Spleen (tissue), 7 donors: ENCODE results near the gene MKLN1.

Source experiments
- POLR2A ChIP-seq, 3 donors: fragments of 450-650 bp; IDR thresholded peaks; one replicate each; pipeline ENCODE4 v1.5.1; 2017; ENCODE audit warnings: antibody characterized with exemption in 3 of 3, mild to moderate bottlenecking in 1 of 3
- POLR2AphosphoS5 ChIP-seq, 3 donors: sonication (generic); formaldehyde crosslinking; IDR thresholded peaks; one replicate each; pipeline ENCODE4 v1.5.1; 2017; ENCODE audit warnings: antibody characterized with exemption in 3 of 3
- TF ChIP-seq, protein P1 (sequence below), 11 experiments: fragments of 200-600 bp in 7 of 11; fragments of 450-650 bp in 4 of 11; sonication (generic) in 4 of 11; IDR thresholded peaks in 8 of 11; conservative IDR thresholded peaks in 3 of 11; 1 replicate in 7 of 11; 2 replicates in 4 of 11; pipeline versions ENCODE4 v1.4.0 to v1.8.0; 2016 to 2021; ENCODE audit warnings: antibody characterized with exemption in 11 of 11, inconsistent platforms in 4 of 11, mild to moderate bottlenecking in 1 of 11
- donor health status: DM: no; HTN: no; CAD: no; lungs with moderate emphysema.
- donor health status: DM: no; HTN: no; CAD: no.
- donor health status: DM: no; HTN: no; CAD: no.

DNA sequence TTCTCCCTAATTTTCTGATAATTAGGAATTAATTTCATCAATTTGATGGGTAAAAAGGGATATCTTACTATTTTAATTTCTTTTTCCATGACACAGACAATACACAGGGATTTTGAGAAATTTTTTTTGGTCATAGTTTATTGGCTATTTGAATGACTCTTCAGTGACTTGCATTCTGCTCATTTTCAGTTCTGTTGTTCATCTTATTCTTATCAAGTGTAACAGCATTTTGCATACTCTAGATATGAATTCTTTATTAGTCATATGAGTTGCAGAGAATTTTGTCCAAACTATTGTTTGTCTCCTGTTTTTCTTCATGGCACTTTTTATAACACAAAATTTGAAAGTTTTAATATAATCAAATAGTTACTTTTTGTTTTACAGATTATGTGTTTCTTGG is 41.7 kb downstream of the MKLN1 start:
- no peak for TF ChIP-seq POLR2A (IDR thresholded peaks at IDR 0.05)
- TF ChIP-seq, protein P1, sequence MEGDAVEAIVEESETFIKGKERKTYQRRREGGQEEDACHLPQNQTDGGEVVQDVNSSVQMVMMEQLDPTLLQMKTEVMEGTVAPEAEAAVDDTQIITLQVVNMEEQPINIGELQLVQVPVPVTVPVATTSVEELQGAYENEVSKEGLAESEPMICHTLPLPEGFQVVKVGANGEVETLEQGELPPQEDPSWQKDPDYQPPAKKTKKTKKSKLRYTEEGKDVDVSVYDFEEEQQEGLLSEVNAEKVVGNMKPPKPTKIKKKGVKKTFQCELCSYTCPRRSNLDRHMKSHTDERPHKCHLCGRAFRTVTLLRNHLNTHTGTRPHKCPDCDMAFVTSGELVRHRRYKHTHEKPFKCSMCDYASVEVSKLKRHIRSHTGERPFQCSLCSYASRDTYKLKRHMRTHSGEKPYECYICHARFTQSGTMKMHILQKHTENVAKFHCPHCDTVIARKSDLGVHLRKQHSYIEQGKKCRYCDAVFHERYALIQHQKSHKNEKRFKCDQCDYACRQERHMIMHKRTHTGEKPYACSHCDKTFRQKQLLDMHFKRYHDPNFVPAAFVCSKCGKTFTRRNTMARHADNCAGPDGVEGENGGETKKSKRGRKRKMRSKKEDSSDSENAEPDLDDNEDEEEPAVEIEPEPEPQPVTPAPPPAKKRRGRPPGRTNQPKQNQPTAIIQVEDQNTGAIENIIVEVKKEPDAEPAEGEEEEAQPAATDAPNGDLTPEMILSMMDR (IDR thresholded peaks at IDR 0.05 in 8 of 11, conservative IDR thresholded peaks at IDR 0.05 in 3 of 11): no peak
- no peak for TF ChIP-seq POLR2AphosphoS5 (IDR thresholded peaks at IDR 0.05)
